HG03575 (cell line): ENCODE measurements around the gene USP10.

ENCODE experiments used
- ATAC-seq: cut with Tn5 transposase; IDR thresholded peaks from one replicate; pipeline ENCODE4 v1.9.1; 2021; ENCODE audit not compliant: unreplicated experiment, insufficient number of reproducible peaks, low FRiP score; ENCODE audit errors: extremely low read depth

The USP10 gene

DNA sequence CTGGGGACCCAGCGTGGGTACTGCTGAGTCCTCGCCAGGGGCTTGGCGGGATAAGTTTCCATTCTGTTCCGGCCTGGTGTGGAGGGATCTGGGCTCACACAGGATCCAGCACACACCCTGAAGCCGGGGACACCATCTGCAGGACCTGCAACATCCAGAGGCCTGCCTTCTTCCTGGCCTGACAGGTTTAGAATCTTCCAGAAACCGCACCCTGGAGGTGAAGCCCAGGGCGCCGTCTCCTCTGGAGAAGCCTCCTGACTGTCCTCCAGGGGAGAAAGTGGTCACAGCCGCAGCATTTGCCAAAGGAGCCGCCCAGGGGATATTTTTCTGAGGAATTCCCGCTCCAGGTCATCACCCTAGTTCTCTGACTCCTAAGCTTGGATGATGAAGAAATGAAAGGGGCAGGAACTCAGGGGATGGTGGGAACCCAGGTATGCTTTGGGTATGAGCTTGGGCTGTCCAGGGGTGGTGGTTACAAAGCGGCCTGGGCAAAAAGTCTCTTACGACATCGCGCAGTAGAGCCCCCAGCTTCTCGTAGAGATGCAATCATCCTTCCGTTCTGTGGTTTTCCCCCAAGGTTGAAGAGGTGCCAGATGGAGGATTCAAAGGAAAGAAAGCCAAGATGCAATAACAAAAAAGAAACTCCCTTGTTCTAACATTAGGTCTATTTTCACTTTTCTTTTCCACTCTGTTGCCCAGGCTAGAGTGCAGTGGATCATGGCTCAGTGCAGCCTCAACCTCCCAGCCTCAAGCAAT lies 110.9 kb downstream of the USP10 start:
- no peak for ATAC-seq

DNA sequence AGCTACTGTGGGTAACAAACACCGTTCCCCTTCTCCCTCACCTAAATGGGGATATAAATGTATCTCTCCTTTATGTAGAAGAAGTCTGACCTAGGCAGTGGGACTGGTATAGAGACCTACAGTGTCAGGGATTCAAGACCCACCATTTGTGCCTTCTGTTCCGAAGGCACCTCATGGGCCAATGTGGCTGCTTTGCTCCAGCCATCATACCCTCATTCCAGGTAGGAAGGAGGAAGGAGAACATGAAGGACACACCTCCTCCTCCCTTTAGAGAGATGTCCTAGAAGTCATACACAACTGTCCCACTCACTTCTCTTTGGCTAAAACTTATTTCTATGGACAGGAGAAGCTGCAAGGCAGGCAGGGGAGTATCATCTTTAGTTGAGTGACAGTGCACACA lies 111.7 kb downstream of the USP10 start:
- no peak for ATAC-seq

- ATAC-seq = no peak
These were observed 113.5 kb downstream of the USP10 start for GRCh38 chr16:84813141-84813934.

GRCh38 chr16:84815462-84815861 lies 115.7 kb downstream of the USP10 start:
- no peak for ATAC-seq

DNA sequence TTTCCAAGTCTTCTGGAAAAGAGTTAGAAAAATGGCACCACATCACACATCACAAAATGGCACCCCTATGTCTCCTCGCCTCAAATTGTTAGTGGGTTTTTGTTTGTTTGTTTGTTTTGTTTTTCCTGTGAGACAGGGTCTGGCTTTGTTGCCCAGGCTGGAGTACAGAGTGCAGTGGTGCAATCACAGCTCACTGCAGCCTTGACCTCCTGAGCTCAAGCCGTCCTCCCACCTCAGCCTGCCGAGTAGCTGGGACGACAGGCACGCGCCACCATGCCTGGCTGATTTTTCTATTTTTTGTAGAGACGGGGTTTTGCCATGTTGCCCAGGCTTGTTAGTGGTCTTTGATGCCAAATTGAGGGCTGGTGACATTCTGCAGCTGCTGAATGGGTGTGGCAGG lies 116.2 kb downstream of the USP10 start:
- ATAC-seq = no peak

DNA sequence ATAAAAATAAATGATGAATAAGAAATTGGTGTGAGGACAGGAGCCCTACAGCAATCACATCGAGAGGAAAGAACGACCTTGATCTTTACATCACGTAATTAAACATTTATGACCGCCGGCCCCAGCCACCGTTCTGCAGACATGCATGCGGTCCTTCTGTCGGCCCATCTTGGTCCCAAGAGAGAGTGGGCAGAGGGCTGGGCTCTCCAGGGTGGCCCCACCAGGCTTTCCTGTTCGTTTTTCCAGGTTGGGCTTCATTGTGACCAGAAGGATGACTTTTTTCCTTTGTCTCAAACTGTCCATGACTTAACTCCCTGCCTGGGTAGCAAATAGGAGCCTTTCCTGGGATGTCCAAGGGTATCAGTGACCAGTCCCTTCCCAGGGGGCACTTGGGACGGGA lies 116.7 kb downstream of the USP10 start:
- ATAC-seq = no peak

DNA sequence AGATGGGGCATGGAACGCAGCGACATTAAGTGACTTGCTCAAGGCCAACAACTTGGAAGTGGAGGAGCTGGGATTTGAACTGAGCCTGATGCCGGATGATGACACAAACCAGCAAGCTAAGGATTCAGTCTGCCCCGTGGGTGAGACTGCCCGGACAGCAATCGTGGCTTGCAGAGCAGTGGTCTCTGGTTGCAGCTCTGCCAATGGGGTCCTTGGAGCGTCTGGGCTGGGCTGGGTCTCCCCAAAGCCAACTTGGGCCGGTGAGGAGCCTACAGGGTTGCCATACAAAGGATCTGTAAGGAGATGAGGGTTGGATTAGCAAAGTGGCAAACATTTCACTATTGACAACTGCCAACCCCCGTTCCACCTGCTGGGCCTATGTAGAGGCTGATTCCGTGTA lies 117.4 kb downstream of the USP10 start:
- no peak for ATAC-seq

GRCh38 chr16:84817613-84818012 lies 117.8 kb downstream of the USP10 start:
- ATAC-seq = no peak

DNA sequence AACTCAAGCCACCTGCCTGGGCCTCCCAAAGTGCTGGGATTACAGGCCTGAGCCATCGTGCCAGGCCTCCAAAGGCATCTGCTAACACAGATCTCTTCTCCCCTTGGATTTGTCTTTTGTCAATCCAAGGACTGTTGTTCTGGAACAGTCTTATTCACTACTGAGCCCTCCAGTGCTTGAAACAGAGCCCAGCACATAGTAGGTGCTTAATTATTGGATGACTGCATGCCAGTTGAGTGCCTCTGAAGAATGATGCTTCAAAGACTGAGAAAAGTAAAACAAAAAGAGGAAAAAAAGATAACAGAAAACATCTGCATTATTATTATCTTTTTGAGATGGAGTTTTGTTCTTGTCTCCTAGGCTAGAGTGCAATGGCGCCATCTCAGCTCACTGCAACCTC lies 118.3 kb downstream of the USP10 start:
- ATAC-seq = no peak

DNA sequence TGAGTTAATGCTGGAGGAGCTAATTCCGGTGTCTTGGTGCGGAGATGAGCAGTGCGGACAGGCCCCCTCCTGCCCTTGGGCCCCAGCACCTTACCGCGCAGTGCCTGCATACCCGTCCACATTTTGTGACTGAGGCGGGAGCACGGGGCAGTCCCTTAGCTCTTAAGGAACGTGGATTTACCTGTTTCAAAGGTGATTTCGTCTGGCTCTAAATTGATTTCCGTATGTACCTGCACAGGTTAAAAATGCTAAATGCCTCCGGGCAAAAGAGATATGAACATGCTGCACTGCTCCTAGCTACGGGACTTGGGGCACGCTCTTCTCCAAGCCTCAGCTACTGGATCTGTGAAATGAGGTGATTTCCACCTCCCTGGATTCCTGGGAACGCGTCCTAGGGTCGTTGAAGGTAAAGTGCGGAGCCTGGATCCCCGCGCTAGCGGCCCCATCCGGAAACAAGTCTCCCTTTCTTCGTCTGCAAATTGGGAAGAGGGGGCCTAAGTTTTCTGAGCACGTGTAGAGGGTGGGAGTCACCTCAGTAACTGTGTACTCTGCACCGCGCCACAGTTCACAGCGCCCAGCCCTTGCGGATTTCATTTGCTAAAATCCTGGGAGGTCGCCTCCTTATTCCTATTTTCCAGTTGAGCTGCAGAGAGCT lies 119.3 kb downstream of the USP10 start:
- ATAC-seq = no peak

DNA sequence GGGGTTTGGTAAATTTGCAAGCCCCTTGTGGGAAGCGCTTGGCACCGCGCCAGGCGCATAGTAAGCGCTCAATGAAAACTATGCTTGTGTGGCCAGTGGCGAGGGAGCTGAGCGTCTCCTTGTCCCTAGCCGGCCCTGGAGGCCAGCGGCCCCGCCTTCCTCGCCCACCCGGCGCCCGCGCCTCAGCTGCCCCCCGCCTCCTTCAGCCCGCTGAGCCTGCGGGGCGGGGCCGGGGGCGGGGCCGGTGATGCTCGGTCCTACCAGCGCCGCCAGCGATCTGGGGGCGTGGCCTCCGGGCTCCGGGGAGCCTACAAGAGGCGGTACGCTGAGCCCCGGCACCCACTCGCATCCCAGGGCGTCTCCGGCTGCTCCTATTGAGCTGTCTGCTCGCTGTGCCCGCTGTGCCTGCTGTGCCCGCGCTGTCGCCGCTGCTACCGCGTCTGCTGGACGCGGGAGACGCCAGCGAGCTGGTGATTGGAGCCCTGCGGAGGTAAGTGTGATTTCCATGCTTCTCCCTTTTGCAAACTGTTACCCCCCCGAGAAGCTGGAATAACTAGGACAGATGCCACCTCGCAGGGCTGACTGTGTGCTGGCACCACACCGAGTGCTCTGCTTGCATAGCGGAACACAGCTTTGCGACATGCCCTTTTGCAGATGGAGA lies 120.0 kb downstream of the USP10 start, which contains the start of gene CRISPLD2:
Gene CRISPLD2, plus strand, starts transcription at position 342 of the 661 bp plus-strand sequence. CDS start 18,511 bp downstream, outside the sequence.
- no peak for ATAC-seq

DNA sequence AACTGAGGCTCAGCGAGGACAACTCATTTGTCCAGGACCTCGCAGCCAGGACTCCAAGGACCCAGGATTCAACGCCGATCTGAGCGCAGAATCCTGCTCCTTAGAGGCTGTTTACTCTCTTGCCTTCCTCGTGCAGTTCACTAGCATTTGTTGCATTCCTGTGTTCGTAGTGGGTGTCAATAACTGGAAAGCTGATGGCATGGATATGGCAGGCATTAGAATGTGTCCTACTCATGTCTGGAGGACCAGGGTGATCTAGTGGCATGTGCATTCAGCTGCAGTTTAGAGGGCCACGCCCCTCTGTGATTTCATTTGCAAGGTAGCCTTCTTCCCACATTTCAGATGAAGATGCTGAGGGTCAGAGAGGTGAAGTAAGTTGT lies 120.5 kb downstream of the USP10 start:
- no peak for ATAC-seq

- ATAC-seq = no peak
These were observed 121.0 kb downstream of the USP10 start for GRCh38 chr16:84820771-84821170.

- no peak for ATAC-seq
These were observed 121.4 kb downstream of the USP10 start for GRCh38 chr16:84821179-84821578.

DNA sequence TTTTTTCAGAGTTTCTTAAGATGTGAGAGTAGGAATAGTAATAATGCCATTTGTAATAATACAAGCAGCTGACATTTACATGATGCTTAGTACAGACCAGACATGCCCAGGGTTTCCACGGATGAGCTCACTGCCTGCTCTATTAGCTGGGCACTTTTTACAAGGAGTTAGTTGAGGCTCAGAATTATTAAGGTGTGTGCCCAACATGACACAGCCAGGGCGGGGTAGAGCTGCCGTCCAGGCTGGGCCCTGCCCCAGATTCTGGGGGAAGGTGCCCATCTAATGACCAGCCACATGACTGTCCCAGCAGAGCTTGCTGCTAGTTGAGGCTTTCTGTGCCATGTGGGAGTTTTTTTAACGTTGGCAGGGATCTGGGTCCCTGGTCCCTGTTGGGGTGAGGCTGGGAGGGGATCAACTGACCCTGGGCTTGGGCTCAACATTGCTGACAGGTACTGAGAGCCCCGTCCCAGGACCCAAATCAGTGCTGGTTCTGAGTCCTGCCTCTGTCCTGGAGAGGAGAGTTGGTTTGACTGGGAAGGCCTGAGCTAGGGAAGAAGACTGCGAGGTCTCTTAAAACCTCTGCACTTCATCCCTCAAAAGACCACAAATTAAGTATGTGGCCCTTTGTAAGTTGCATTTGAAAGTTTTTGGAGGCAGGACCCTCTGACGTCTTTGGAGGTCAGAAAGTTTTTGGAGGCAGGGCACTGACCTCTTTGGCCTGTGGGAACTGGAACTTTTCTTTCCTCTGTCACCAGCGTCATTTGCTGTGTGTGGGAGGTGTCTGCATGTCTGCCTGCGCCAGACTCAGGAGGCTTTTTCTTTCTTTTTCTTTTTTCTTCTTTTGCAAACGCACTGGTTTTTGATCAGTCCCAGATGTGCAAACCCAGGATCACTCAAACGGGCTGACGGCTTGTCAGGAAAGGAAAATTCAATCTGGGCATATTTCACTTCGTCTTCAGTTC lies 122.2 kb downstream of the USP10 start:
- no peak for ATAC-seq

DNA sequence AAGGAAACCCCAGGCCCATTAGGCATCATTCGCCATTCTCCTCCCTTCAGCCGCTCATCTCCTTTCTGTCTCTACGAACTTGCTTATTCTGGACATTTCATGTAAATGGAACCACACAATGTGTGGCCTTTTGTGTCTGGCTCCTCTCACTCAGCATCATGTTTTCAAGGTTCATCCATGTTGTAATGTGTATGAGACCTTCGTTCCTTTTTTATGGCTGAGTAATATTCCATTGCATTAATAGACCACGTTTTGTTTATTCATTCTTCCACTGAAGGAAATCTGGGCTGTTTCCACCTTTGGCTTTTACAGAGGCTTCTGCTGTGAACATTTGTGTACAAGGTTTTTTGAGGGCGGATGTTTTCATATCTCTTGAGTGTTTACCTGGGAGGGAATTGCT lies 123.2 kb downstream of the USP10 start:
- no peak for ATAC-seq

DNA sequence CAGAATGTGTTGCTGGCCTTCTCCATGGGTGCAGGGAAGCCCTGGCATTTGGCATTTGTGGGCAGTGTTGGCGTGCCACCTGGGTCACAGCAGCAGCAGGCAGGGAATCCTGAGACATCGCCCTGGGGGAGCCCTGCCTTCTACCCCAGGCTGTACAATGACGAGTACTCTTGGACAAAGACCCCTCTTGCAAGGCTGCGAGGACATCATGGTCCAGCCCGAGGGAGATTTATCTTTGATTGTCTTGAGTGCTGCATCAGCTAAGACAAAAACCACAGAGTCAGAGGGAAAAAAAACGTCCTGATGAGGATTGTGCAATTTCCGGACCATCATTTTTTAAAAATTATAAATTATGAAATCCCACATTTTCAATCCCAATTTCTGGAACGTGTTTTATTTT lies 123.7 kb downstream of the USP10 start:
- ATAC-seq = no peak

DNA sequence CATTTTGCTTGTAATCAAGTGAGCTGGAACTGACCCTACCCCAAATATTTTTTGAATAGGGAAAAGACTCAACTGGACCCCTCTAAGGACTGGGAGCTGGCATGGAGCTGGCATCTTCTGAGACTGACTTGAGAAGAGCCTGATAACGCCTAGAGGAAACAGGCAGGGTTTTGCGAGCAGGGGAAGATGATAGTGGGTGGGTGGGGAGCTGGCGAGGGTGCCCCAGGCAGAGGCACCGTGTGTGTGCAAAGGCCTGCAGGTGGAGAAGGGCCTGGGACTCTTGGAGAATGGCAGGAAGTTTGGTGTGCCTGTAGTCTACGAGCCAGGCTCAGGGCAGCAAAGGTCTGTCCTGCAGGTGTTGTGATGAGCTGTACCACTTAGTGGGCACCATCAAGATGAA lies 124.1 kb downstream of the USP10 start:
- ATAC-seq = no peak
